ENCODE data around the gene NR2F6.

NR2F6 gene

DNA sequence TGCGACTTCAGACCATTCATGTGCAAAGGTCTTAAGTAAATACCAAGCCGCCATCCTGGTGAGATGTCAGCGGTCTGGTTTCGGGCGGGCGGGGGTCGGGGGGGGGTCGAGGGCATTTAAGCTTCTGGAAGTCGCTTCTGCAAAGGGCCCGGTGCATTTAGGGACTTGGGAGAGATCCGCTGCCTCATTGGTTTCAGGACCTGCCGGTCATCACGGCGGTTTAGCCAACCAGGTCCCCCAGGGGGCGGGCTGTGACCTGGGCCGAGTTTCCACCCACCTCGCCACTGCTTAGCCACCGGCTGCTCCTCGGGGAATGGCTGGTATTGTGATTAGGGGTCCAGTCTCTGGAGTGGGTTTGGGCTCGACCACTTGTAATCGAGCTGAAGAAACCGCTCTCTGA lies 43.8 kb upstream of the NR2F6 start:
- no peak for TF ChIP-seq ZBTB7A (IDR thresholded peaks at IDR 0.05; ENCODE audit: low read depth)
- no peak for TF ChIP-seq FOXM1 (IDR thresholded peaks at IDR 0.05; ENCODE audit: borderline replicate concordance, low read depth)
- no peak for TF ChIP-seq CREB1 (IDR thresholded peaks at IDR 0.05; ENCODE audit: low read depth)
- TF ChIP-seq, protein P1, sequence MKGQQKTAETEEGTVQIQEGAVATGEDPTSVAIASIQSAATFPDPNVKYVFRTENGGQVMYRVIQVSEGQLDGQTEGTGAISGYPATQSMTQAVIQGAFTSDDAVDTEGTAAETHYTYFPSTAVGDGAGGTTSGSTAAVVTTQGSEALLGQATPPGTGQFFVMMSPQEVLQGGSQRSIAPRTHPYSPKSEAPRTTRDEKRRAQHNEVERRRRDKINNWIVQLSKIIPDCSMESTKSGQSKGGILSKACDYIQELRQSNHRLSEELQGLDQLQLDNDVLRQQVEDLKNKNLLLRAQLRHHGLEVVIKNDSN (IDR thresholded peaks at IDR 0.05), result no peak
- TF ChIP-seq, protein P2, sequence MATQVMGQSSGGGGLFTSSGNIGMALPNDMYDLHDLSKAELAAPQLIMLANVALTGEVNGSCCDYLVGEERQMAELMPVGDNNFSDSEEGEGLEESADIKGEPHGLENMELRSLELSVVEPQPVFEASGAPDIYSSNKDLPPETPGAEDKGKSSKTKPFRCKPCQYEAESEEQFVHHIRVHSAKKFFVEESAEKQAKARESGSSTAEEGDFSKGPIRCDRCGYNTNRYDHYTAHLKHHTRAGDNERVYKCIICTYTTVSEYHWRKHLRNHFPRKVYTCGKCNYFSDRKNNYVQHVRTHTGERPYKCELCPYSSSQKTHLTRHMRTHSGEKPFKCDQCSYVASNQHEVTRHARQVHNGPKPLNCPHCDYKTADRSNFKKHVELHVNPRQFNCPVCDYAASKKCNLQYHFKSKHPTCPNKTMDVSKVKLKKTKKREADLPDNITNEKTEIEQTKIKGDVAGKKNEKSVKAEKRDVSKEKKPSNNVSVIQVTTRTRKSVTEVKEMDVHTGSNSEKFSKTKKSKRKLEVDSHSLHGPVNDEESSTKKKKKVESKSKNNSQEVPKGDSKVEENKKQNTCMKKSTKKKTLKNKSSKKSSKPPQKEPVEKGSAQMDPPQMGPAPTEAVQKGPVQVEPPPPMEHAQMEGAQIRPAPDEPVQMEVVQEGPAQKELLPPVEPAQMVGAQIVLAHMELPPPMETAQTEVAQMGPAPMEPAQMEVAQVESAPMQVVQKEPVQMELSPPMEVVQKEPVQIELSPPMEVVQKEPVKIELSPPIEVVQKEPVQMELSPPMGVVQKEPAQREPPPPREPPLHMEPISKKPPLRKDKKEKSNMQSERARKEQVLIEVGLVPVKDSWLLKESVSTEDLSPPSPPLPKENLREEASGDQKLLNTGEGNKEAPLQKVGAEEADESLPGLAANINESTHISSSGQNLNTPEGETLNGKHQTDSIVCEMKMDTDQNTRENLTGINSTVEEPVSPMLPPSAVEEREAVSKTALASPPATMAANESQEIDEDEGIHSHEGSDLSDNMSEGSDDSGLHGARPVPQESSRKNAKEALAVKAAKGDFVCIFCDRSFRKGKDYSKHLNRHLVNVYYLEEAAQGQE (IDR thresholded peaks at IDR 0.05; ENCODE audit: low read depth), result no peak
- TF ChIP-seq NFIC (IDR thresholded peaks at IDR 0.05), result no peak
- TF ChIP-seq TAF1 (IDR thresholded peaks at IDR 0.05; ENCODE audit: low read depth), result no peak
- TF ChIP-seq, protein P3, sequence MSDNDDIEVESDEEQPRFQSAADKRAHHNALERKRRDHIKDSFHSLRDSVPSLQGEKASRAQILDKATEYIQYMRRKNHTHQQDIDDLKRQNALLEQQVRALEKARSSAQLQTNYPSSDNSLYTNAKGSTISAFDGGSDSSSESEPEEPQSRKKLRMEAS (IDR thresholded peaks at IDR 0.05), result no peak
- TF ChIP-seq CEBPB (IDR thresholded peaks at IDR 0.05), result no peak
- TF ChIP-seq EP300 (IDR thresholded peaks at IDR 0.05; ENCODE audit: borderline replicate concordance), result no peak
- TF ChIP-seq EGR1 (IDR thresholded peaks at IDR 0.05), result no peak
- no peak for TF ChIP-seq TCF12 (IDR thresholded peaks at IDR 0.05; ENCODE audit: low read depth)

DNA sequence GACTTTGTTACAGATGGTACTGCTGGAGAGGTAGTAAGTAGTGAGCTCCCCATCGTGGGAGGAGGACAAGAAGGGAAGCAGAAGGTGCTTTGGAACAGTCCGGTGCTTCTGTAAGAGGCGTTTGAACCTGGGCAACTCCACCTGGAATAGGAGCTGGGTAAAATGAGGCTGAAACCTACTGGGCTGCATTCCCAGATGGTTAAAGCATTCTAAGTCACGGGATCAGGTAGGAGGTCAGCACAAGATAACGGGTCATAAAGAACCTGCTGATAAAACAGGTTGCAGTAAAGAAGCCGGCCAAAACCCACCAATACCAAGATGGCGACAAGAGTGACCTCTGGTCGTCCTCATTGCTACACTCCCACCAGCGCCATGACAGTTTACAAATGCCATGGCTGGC lies 41.0 kb upstream of the NR2F6 start:
- TF ChIP-seq, protein P2 (IDR thresholded peaks at IDR 0.05; ENCODE audit: low read depth), result no peak
- TF ChIP-seq YY1 (IDR thresholded peaks at IDR 0.05; ENCODE audit: low read depth) (no peak), CEBPB (IDR thresholded peaks at IDR 0.05) (no peak), RAD21 (IDR thresholded peaks at IDR 0.05; ENCODE audit: low read depth) (no peak), CREB1 (IDR thresholded peaks at IDR 0.05; ENCODE audit: low read depth) (no peak), TAF1 (IDR thresholded peaks at IDR 0.05; ENCODE audit: low read depth) (no peak), TCF12 (IDR thresholded peaks at IDR 0.05; ENCODE audit: low read depth) (no peak)
- TF ChIP-seq, protein P1 (IDR thresholded peaks at IDR 0.05), result no peak

DNA sequence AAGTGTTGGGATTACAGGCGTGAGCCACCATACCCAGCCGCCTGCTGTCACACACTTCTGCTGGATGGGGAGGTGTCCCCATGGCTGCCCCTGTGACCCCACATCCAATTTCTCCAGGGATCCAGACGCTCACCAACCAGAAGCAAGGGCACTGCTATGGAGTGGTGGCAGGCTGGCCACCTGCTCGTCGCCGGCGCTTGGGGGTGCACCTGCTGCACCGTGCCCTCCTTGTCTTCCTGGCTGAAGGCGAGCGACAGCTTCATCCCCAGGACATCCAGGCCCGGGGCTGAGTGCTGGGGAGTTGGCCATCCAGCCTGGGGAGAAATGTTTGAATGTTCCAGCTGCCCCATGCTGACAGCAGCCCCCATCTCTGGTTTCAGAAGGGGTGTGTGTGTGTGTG lies 40.5 kb upstream of the NR2F6 start:
- TF ChIP-seq CEBPB (IDR thresholded peaks at IDR 0.05) (no peak), ZBTB7A (IDR thresholded peaks at IDR 0.05; ENCODE audit: low read depth) (no peak), CREB1 (IDR thresholded peaks at IDR 0.05; ENCODE audit: low read depth) (no peak)
- TF ChIP-seq, protein P2 (IDR thresholded peaks at IDR 0.05; ENCODE audit: low read depth), result no peak

- TF ChIP-seq, protein P3 (IDR thresholded peaks at IDR 0.05), result no peak
- TF ChIP-seq TCF12 (IDR thresholded peaks at IDR 0.05; ENCODE audit: low read depth) (no peak), CEBPB (IDR thresholded peaks at IDR 0.05) (no peak), FOXM1 (IDR thresholded peaks at IDR 0.05; ENCODE audit: borderline replicate concordance, low read depth) (no peak), TEAD4 (IDR thresholded peaks at IDR 0.05) (no peak), NFIC (IDR thresholded peaks at IDR 0.05) (no peak), CREB1 (IDR thresholded peaks at IDR 0.05; ENCODE audit: low read depth) (no peak), YY1 (IDR thresholded peaks at IDR 0.05; ENCODE audit: low read depth) (no peak), ZBTB7A (IDR thresholded peaks at IDR 0.05; ENCODE audit: low read depth) (no peak), EGR1 (IDR thresholded peaks at IDR 0.05) (no peak), TAF1 (IDR thresholded peaks at IDR 0.05; ENCODE audit: low read depth) (no peak), EP300 (IDR thresholded peaks at IDR 0.05; ENCODE audit: borderline replicate concordance) (no peak), RAD21 (IDR thresholded peaks at IDR 0.05; ENCODE audit: low read depth) (no peak)
- TF ChIP-seq, protein P2 (IDR thresholded peaks at IDR 0.05; ENCODE audit: low read depth), result no peak
- TF ChIP-seq, protein P1 (IDR thresholded peaks at IDR 0.05), result no peak
Observed at GRCh38 chr19:17285415-17286135, 39.9 kb upstream of the NR2F6 start.
